Measurements from ENCODE around the gene SPRED3. TPM values are rescaled to one million over a fixed set of nuclear protein-coding genes. Genes with fewer than 3 reads are reported as not detected.

The SPRED3 gene
- polyA plus RNA-seq, 4 donors = 0.85 to 2.7 (median 1.8) TPM

- DNase-seq (no peak), FAIRE-seq (no peak)
- Histone ChIP-seq H3K27me3 (ENCODE audit: control insufficient read depth in 3 of 3, insufficient read depth in 3 of 3, low read length in 3 of 3) (peaks cover 0 to 59% (median 8%) of the 10 kb centered on the region in 3 donors), H3K36me3 (ENCODE audit: control insufficient read depth in 3 of 3, insufficient read depth in 2 of 3, low read depth in 1 of 3, low read length in 3 of 3) (peaks cover 0 to 8% (median 0%) of the 10 kb centered on the region in 3 donors), H3K27ac (ENCODE audit: low read depth in 1 of 3, low read length in 2 of 3) (no peak overlapping the region), H3K4me1 (ENCODE audit: control insufficient read depth in 3 of 3, insufficient read depth in 2 of 3, low read depth in 1 of 3, low read length in 2 of 3) (peaks cover 2 to 61% (median 12%) of the 10 kb centered on the region in 3 donors), H3K4me3 (ENCODE audit: low read depth in 1 of 3, low read length in 3 of 3) (peak overlapping the region in 1 of 3 donors; percentile 64), H3K9me3 (ENCODE audit: control insufficient read depth in 2 of 2, insufficient read depth in 1 of 2, low read depth in 1 of 2, low read length in 1 of 2) (no peaks in the 10 kb centered on the region)
- WGBS, 3 donors = 42 to 57% (median 46%) methylated on average over 19 to 22 of the region's 22 CpGs
Observed at GRCh38 chr19:38389957-38390924, 1.7 kb downstream of the SPRED3 start.

GRCh38 chr19:38391911-38392464 is 3.5 kb downstream of the SPRED3 start:
- Histone ChIP-seq H3K36me3 (ENCODE audit: control insufficient read depth in 3 of 3, insufficient read depth in 2 of 3, low read depth in 1 of 3, low read length in 3 of 3) (no peaks in the 10 kb centered on the region), H3K4me1 (ENCODE audit: control insufficient read depth in 3 of 3, insufficient read depth in 2 of 3, low read depth in 1 of 3, low read length in 2 of 3) (peaks cover 0 to 54% (median 9%) of the 10 kb centered on the region in 3 donors), H3K27ac (ENCODE audit: low read depth in 1 of 3, low read length in 2 of 3) (peak overlapping the region in 1 of 3 donors; percentile 8), H3K4me3 (ENCODE audit: low read depth in 1 of 3, low read length in 3 of 3) (no peak overlapping the region), H3K9me3 (ENCODE audit: control insufficient read depth in 2 of 2, insufficient read depth in 1 of 2, low read depth in 1 of 2, low read length in 1 of 2) (no peaks in the 10 kb centered on the region), H3K27me3 (ENCODE audit: control insufficient read depth in 3 of 3, insufficient read depth in 3 of 3, low read length in 3 of 3) (peaks cover 2 to 54% (median 10%) of the 10 kb centered on the region in 3 donors)
- DNase-seq (no peak), FAIRE-seq (no peak)
- 61 to 68% (median 63%) methylated on average over 8 of the region's 8 CpGs for WGBS, 3 donors

- Histone ChIP-seq H3K4me1 (ENCODE audit: control insufficient read depth in 3 of 3, insufficient read depth in 2 of 3, low read depth in 1 of 3, low read length in 2 of 3) (peaks cover 0 to 46% (median 9%) of the 10 kb centered on the region in 3 donors), H3K27me3 (ENCODE audit: control insufficient read depth in 3 of 3, insufficient read depth in 3 of 3, low read length in 3 of 3) (peaks cover 2 to 55% (median 12%) of the 10 kb centered on the region in 3 donors), H3K27ac (ENCODE audit: low read depth in 1 of 3, low read length in 2 of 3) (peak overlapping the region in 1 of 3 donors; percentile 66), H3K4me3 (ENCODE audit: low read depth in 1 of 3, low read length in 3 of 3) (no peak overlapping the region), H3K36me3 (ENCODE audit: control insufficient read depth in 3 of 3, insufficient read depth in 2 of 3, low read depth in 1 of 3, low read length in 3 of 3) (no peaks in the 10 kb centered on the region), H3K9me3 (ENCODE audit: control insufficient read depth in 2 of 2, insufficient read depth in 1 of 2, low read depth in 1 of 2, low read length in 1 of 2) (no peaks in the 10 kb centered on the region)
- FAIRE-seq (no peak), DNase-seq (peak; percentile 87 to 92)
- WGBS, 3 donors = 32 to 57% (median 48%) methylated on average over 6 of the region's 6 CpGs
Observed at GRCh38 chr19:38392707-38393308, 4.3 kb downstream of the SPRED3 start.

DNA sequence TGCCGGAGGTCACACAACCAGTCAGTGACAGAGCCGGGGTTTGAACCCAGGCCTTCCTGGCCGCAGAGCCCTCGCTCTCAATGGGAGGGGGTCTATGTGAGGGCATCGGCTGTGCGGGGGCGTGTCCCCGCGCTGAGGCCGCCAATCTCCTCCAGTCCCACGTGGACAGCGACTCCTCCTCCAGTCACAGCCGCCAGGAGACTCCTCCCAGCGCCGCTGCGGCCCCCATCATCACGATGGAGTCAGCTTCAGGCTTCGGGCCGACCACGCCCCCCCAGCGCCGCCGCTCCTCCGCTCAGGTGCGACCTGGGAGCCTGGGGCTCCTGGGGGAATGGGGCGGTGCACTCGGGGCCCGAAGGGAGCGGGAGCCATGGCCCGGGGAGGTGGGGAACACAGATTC is 6.0 kb downstream of the SPRED3 start:
- FAIRE-seq (no peak), DNase-seq (peak; percentile 38 to 89)
- H3K4me3 ChIP-seq (ENCODE audit: low read depth in 1 of 3, low read length in 3 of 3) = peak overlapping the region in 1 of 3 donors; percentile 17
- H3K9me3 ChIP-seq (ENCODE audit: control insufficient read depth in 2 of 2, insufficient read depth in 1 of 2, low read depth in 1 of 2, low read length in 1 of 2) = no peaks in the 10 kb centered on the region
- peak overlapping the region in 1 of 3 donors; percentile 39 for H3K27ac ChIP-seq (ENCODE audit: low read depth in 1 of 3, low read length in 2 of 3)
- WGBS, 3 donors = 6% methylated on average over 30 of the region's 30 CpGs
- peaks cover 2 to 48% (median 12%) of the 10 kb centered on the region in 3 donors for H3K27me3 ChIP-seq (ENCODE audit: control insufficient read depth in 3 of 3, insufficient read depth in 3 of 3, low read length in 3 of 3)
- H3K4me1 ChIP-seq (ENCODE audit: control insufficient read depth in 3 of 3, insufficient read depth in 2 of 3, low read depth in 1 of 3, low read length in 2 of 3) = peaks cover 0 to 34% (median 0%) of the 10 kb centered on the region in 3 donors
- H3K36me3 ChIP-seq (ENCODE audit: control insufficient read depth in 3 of 3, insufficient read depth in 2 of 3, low read depth in 1 of 3, low read length in 3 of 3) = no peaks in the 10 kb centered on the region

DNA sequence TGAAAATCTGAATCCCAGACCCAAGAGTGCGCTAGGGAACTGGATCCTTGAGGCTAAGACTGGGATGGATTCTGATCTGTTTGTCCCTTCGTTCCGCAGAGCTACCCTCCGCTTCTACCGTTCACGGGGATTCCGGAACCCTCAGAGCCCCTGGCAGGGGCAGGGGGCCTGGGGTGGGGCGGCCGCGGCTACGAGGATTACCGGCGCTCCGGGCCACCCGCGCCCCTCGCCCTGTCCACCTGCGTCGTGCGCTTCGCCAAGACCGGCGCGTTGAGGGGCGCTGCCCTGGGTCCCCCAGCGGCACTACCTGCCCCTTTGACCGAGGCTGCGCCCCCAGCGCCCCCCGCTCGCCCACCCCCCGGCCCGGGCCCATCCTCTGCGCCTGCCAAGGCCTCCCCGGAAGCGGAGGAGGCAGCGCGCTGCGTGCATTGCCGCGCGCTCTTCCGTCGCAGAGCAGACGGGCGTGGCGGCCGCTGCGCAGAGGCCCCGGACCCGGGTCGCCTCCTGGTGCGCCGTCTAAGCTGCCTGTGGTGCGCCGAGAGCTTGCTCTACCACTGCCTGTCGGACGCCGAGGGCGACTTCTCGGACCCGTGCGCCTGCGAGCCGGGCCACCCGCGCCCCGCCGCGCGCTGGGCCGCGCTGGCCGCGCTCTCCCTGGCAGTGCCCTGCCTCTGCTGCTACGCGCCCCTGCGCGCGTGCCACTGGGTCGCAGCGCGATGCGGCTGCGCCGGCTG is 7.1 kb downstream of the SPRED3 start:
- H3K4me1 ChIP-seq (ENCODE audit: control insufficient read depth in 3 of 3, insufficient read depth in 2 of 3, low read depth in 1 of 3, low read length in 2 of 3) = peaks cover 0 to 34% (median 0%) of the 10 kb centered on the region in 3 donors
- no peaks in the 10 kb centered on the region for H3K36me3 ChIP-seq (ENCODE audit: control insufficient read depth in 3 of 3, insufficient read depth in 2 of 3, low read depth in 1 of 3, low read length in 3 of 3)
- FAIRE-seq (no peak), DNase-seq (peak; percentile 33 to 72)
- H3K27me3 ChIP-seq (ENCODE audit: control insufficient read depth in 3 of 3, insufficient read depth in 3 of 3, low read length in 3 of 3) = peaks cover 2 to 43% (median 12%) of the 10 kb centered on the region in 3 donors
- no peaks in the 10 kb centered on the region for H3K9me3 ChIP-seq (ENCODE audit: control insufficient read depth in 2 of 2, insufficient read depth in 1 of 2, low read depth in 1 of 2, low read length in 1 of 2)
- WGBS, 3 donors = 6 to 12% (median 6%) methylated on average over 55 to 86 of the region's 86 CpGs
- H3K27ac ChIP-seq (ENCODE audit: low read depth in 1 of 3, low read length in 2 of 3) = peak overlapping the region in 1 of 3 donors; percentile 39
- peak overlapping the region in 2 of 3 donors; percentile 17 to 49 for H3K4me3 ChIP-seq (ENCODE audit: low read depth in 1 of 3, low read length in 3 of 3)

- WGBS, 3 donors = 54 to 66% (median 62%) methylated on average over 9 of the region's 9 CpGs
- peaks cover 2 to 37% (median 11%) of the 10 kb centered on the region in 3 donors for H3K27me3 ChIP-seq (ENCODE audit: control insufficient read depth in 3 of 3, insufficient read depth in 3 of 3, low read length in 3 of 3)
- no peak overlapping the region for H3K27ac ChIP-seq (ENCODE audit: low read depth in 1 of 3, low read length in 2 of 3)
- H3K4me3 ChIP-seq (ENCODE audit: low read depth in 1 of 3, low read length in 3 of 3) = no peak overlapping the region
- H3K9me3 ChIP-seq (ENCODE audit: control insufficient read depth in 2 of 2, insufficient read depth in 1 of 2, low read depth in 1 of 2, low read length in 1 of 2) = no peaks in the 10 kb centered on the region
- DNase-seq = no peak
- H3K36me3 ChIP-seq (ENCODE audit: control insufficient read depth in 3 of 3, insufficient read depth in 2 of 3, low read depth in 1 of 3, low read length in 3 of 3) = no peaks in the 10 kb centered on the region
- no peak for FAIRE-seq
- H3K4me1 ChIP-seq (ENCODE audit: control insufficient read depth in 3 of 3, insufficient read depth in 2 of 3, low read depth in 1 of 3, low read length in 2 of 3) = peaks cover 0 to 14% (median 0%) of the 10 kb centered on the region in 3 donors
Observed at GRCh38 chr19:38399081-38399480, 10.6 kb downstream of the SPRED3 start.

DNA sequence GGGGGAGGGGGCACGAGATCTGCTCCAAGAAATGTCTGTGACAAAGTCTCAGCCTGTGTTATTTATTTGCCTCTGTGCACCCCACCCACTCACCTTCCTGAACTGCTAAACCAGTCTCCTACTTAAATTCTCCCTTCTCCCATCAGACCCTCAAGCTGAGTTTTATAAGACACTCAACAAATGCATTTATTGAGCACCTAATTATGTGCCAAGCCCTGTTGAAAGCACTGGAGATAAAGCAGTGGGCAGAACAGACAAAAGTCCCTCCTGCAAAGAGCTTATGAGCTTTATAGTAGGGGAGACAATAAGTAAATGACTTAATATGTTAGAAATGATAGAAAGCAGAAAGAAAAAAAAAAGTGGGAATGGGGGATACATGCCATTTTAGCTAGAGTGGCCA is 11.0 kb downstream of the SPRED3 start:
- WGBS, 3 donors = 54 to 76% (median 64%) methylated on average over 1 of the region's 1 CpG
- H3K4me3 ChIP-seq (ENCODE audit: low read depth in 1 of 3, low read length in 3 of 3) = no peak overlapping the region
- H3K4me1 ChIP-seq (ENCODE audit: control insufficient read depth in 3 of 3, insufficient read depth in 2 of 3, low read depth in 1 of 3, low read length in 2 of 3) = peaks cover 0 to 10% (median 0%) of the 10 kb centered on the region in 3 donors
- no peaks in the 10 kb centered on the region for H3K9me3 ChIP-seq (ENCODE audit: control insufficient read depth in 2 of 2, insufficient read depth in 1 of 2, low read depth in 1 of 2, low read length in 1 of 2)
- FAIRE-seq (no peak), DNase-seq (no peak)
- no peak overlapping the region for H3K27ac ChIP-seq (ENCODE audit: low read depth in 1 of 3, low read length in 2 of 3)
- H3K36me3 ChIP-seq (ENCODE audit: control insufficient read depth in 3 of 3, insufficient read depth in 2 of 3, low read depth in 1 of 3, low read length in 3 of 3) = peaks cover 0 to under 1% (median 0%) of the 10 kb centered on the region in 3 donors
- peaks cover 2 to 37% (median 11%) of the 10 kb centered on the region in 3 donors for H3K27me3 ChIP-seq (ENCODE audit: control insufficient read depth in 3 of 3, insufficient read depth in 3 of 3, low read length in 3 of 3)
